Measurements from ENCODE around the gene ANKDD1B. TPM values are rescaled to one million over a fixed set of nuclear protein-coding genes. Genes with fewer than 3 reads are reported as not detected.

ANKDD1B gene
- polyA plus RNA-seq, 6 donors from 2014 or later = 0.19 TPM; not detected in 5

GRCh38 chr5:75706016-75706415, 94.8 kb downstream of the ANKDD1B start:
- Mint-ChIP-seq H3K9me3 (no peaks in the 10 kb centered on the region), H3K36me3 (peaks cover 8 to 15% of the 10 kb centered on the region in 2 donors), H3K4me3 (no peak overlapping the region), H3K27me3 (no peaks in the 10 kb centered on the region), H3K4me1 (peaks cover 7 to 10% (median 9%) of the 10 kb centered on the region in 3 donors), H3K27ac (peak overlapping the region in 1 of 6 donors; percentile 30)
- no peak for ATAC-seq (ENCODE audit: low read depth in 2 of 2)
- DNase-seq = no peak

GRCh38 chr5:75706775-75707174, 95.5 kb downstream of the ANKDD1B start:
- ATAC-seq (ENCODE audit: low read depth in 2 of 2) = no peak
- Mint-ChIP-seq H3K9me3 (no peaks in the 10 kb centered on the region), H3K4me3 (no peak overlapping the region), H3K27ac (no peak overlapping the region), H3K36me3 (peaks cover 8 to 13% of the 10 kb centered on the region in 2 donors), H3K4me1 (peaks cover 7 to 10% (median 9%) of the 10 kb centered on the region in 3 donors), H3K27me3 (no peaks in the 10 kb centered on the region)
- DNase-seq = no peak

GRCh38 chr5:75707911-75708509, 96.8 kb downstream of the ANKDD1B start:
- peaks cover 0 to under 1% of the 10 kb centered on the region in 2 donors for H3K36me3 Mint-ChIP-seq
- no peaks in the 10 kb centered on the region for H3K27me3 Mint-ChIP-seq
- H3K27ac Mint-ChIP-seq = peak overlapping the region in 1 of 6 donors; percentile 78
- DNase-seq (no peak), ATAC-seq (ENCODE audit: low read depth in 2 of 2) (no peak)
- H3K4me1 Mint-ChIP-seq = peaks cover 7 to 10% (median 9%) of the 10 kb centered on the region in 3 donors
- no peaks in the 10 kb centered on the region for H3K9me3 Mint-ChIP-seq
- no peak overlapping the region for H3K4me3 Mint-ChIP-seq

GRCh38 chr5:75710637-75711036, 99.4 kb downstream of the ANKDD1B start:
- H3K9me3 Mint-ChIP-seq = no peaks in the 10 kb centered on the region
- no peak overlapping the region for H3K27ac Mint-ChIP-seq
- H3K36me3 Mint-ChIP-seq = peaks cover 5 to 17% of the 10 kb centered on the region in 2 donors
- DNase-seq (no peak), ATAC-seq (ENCODE audit: low read depth in 2 of 2) (no peak)
- H3K27me3 Mint-ChIP-seq = no peaks in the 10 kb centered on the region
- no peak overlapping the region for H3K4me3 Mint-ChIP-seq
- H3K4me1 Mint-ChIP-seq = peaks cover 24 to 30% (median 26%) of the 10 kb centered on the region in 3 donors

GRCh38 chr5:75711151-75711550, 99.9 kb downstream of the ANKDD1B start:
- H3K27me3 Mint-ChIP-seq = no peaks in the 10 kb centered on the region
- H3K9me3 Mint-ChIP-seq = no peaks in the 10 kb centered on the region
- ATAC-seq (ENCODE audit: low read depth in 2 of 2) (no peak), DNase-seq (no peak)
- H3K4me1 Mint-ChIP-seq = peaks cover 28 to 35% (median 30%) of the 10 kb centered on the region in 3 donors
- peaks cover 5 to 17% of the 10 kb centered on the region in 2 donors for H3K36me3 Mint-ChIP-seq
- H3K27ac Mint-ChIP-seq = no peak overlapping the region
- no peak overlapping the region for H3K4me3 Mint-ChIP-seq

- Mint-ChIP-seq H3K9me3 (no peaks in the 10 kb centered on the region), H3K36me3 (peaks cover 5 to 17% of the 10 kb centered on the region in 2 donors), H3K27me3 (no peaks in the 10 kb centered on the region), H3K4me3 (no peak overlapping the region), H3K27ac (no peak overlapping the region), H3K4me1 (peaks cover 34 to 45% (median 38%) of the 10 kb centered on the region in 3 donors)
- DNase-seq (no peak), ATAC-seq (ENCODE audit: low read depth in 2 of 2) (no peak)
Observed at GRCh38 chr5:75712091-75712490, 100.8 kb downstream of the ANKDD1B start.

GRCh38 chr5:75716715-75717081, 105.4 kb downstream of the ANKDD1B start:
- DNase-seq = no peak
- Mint-ChIP-seq H3K9me3 (peaks cover 0 to 1% (median 0%) of the 10 kb centered on the region in 7 donors), H3K36me3 (peaks cover 5 to 17% of the 10 kb centered on the region in 2 donors), H3K27me3 (peaks cover 8 to 16% (median 13%) of the 10 kb centered on the region in 3 donors), H3K27ac (peak overlapping the region; percentile 96 to 99 (median 98)), H3K4me1 (peaks cover 25 to 39% (median 37%) of the 10 kb centered on the region in 3 donors), H3K4me3 (peak overlapping the region; percentile 98 to 100 (median 100))
- peak in 1 of 2 donors; percentile 3 for ATAC-seq (ENCODE audit: low read depth in 2 of 2)

- Mint-ChIP-seq H3K4me1 (peaks cover 25 to 39% (median 37%) of the 10 kb centered on the region in 3 donors), H3K4me3 (peak within 1 kb of the TSS; percentile 98 to 100 (median 100)), H3K27ac (peak within 1 kb of the TSS; percentile 96 to 99 (median 98)), H3K27me3 (peaks cover 8 to 16% (median 15%) of the 10 kb centered on the region in 3 donors), H3K9me3 (peaks cover 0 to 1% (median 0%) of the 10 kb centered on the region in 7 donors), H3K36me3 (peaks cover 5 to 17% of the 10 kb centered on the region in 2 donors)
- ATAC-seq (ENCODE audit: low read depth in 2 of 2) (peak; percentile 91 to 93), DNase-seq (peak; percentile 98)
Observed at GRCh38 chr5:75717082-75717922, 106.0 kb downstream of the ANKDD1B start, which contains the start of gene POC5. POC5 (minus strand) TSS chr5:75717437; CDS start chr5:75712937, 4,500 bp downstream.

- ATAC-seq (ENCODE audit: low read depth in 2 of 2) (no peak), DNase-seq (no peak)
- no peak overlapping the region for H3K4me3 Mint-ChIP-seq
- no peak overlapping the region for H3K27ac Mint-ChIP-seq
- H3K36me3 Mint-ChIP-seq = no peaks in the 10 kb centered on the region
- H3K27me3 Mint-ChIP-seq = peaks cover 16 to 26% (median 22%) of the 10 kb centered on the region in 3 donors
- peaks cover 0 to 11% (median 5%) of the 10 kb centered on the region in 7 donors for H3K9me3 Mint-ChIP-seq
- peaks cover 5 to 17% (median 17%) of the 10 kb centered on the region in 3 donors for H3K4me1 Mint-ChIP-seq
Observed at GRCh38 chr5:75720882-75721281, 109.6 kb downstream of the ANKDD1B start.

Other genes with a start within 250 kb of the ANKDD1B start
- 10 to 100 TPM; 16.6 to 27.3 (median 22.1) TPM for gene CERT1, start 99.8 kb upstream of the ANKDD1B start, polyA plus RNA-seq (ENCODE audit: low read depth in 6 of 6)
- gene POLK, start 99.6 kb upstream of the ANKDD1B start, polyA plus RNA-seq (ENCODE audit: low read depth in 6 of 6) = 10 to 100 TPM; 19.3 to 34.7 (median 27.1) TPM
- gene POC5, start 106.0 kb downstream of the ANKDD1B start, polyA plus RNA-seq (ENCODE audit: low read depth in 6 of 6) = 10 to 100 TPM; 11.1 to 26.7 (median 18.9) TPM

Measured in naive B cell (primary cell).